Brain pericyte (primary cell): ENCODE results near the gene ABT1.
"Not testable (repeated sequence)": the region's sequence is repeated elsewhere in the genome, so short reads cannot be mapped to it uniquely, and the experiment has no call there.

ENCODE experiments used
- DNase-seq: peaks from one replicate; pipeline ENCODE4 v3.0.0-alpha.2; 2012; ENCODE audit warnings: low read depth, low spot score

ABT1 gene

DNA sequence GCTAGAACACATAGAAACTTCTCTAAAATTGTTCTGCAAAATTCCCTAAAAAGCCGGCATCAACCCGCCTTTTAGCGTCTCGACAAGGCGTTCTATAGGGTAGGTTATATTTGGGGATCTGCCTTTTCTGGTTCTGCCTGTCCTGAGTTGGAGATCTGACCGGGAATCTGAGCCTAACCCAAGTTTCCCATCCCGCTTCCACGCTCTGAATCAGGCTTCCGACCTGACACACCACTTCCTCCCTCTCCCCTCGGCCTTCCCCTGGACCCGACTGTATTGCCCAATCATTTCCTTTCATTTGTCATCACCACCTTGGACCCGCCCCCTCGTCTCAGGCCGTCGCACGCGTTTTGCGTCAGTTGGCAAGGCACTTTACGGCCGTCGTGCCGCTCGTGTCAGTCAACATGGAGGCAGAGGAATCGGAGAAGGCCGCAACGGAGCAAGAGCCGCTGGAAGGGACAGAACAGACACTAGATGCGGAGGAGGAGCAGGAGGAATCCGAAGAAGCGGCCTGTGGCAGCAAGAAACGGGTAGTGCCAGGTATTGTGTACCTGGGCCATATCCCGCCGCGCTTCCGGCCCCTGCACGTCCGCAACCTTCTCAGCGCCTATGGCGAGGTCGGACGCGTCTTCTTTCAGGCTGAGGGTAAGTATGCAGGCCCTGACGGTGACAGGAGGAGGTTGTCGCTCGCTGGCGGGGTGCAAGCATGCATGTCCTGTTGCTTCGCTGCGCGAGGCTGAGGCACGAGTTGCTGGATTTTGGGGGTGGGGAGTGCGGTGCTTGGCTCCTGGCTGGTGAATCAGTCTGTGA lies at the start of gene ABT1:
Gene ABT1, plus strand, starts transcription at position 375 of the 810 bp plus-strand sequence. Its CDS starts 30 bp downstream, at position 405.
- peak; percentile 96 for DNase-seq

DNA sequence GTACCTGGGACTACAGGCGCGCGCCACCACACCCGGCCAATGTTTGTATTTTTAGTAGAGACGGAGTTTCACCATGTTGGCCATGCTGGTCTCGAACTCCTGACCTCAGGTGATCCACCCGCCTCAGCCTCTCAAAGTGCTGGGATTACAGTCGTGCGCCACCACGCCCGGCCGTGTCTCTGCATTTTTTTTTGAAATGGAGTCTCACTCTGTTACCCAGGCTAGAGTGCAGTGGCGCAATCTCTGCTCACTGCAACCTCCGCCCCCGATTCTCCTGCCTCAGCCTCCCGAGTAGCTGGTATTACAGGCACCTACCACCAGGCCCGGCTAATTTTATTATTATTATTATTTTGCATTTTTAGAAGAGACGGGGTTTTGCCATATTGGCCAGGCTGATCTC lies 49.4 kb upstream of the ABT1 start:
- DNase-seq: not testable (repeated sequence)

DNA sequence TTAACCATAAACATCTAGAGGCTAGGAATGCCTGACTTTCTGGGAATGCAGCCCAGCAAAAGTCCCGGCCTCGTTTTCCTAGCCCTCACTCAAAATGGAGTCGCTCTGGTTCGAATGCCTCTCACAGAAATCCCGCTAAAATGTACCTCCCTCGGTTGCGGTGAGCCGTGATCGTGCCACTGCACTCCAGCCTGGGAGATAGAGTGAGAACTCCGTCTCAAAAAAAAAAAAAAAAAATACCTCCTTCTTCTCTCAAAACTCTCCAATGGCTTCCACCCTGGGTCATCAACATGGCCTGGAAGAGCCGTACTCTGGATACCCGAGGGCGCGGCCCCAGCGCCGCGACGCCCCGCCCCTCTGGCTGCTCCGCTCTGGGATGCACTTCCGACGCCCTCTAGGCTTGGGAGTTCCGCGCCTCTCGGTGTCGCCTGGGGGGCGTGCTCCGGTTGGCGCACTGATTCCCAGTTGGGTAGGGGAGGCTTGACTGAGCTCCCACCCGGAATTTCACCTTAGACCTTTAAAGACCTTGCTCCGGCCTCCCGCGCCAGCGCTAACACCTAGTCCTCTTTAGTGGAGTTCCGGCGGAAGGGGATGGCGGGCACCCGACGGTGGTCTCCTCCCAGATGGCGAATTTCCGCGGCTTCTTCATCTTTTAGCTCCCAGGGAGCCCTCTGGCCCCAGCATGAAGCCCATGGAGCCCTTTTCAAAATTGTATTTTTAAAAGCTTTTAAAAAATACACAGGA lies 46.3 kb upstream of the ABT1 start:
- no peak for DNase-seq

DNA sequence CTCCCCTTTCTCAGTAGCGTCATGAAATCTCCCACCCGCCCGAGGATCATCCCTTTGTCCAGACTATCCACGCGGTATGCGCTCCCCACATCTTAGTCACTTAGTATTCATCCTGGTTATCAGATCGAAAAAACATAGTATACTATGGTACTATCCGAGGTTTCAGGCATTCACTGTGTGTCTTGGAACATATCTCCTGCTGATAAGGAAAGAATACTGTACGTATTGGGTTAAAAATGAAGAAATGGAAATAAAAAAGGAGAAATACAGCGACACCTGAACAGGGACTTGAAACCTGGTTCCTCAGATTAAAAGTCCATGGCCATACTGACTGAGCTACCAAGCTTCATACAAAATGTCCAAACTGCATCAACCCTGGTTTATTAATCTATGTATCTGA lies 44.5 kb upstream of the ABT1 start:
- no peak for DNase-seq

DNA sequence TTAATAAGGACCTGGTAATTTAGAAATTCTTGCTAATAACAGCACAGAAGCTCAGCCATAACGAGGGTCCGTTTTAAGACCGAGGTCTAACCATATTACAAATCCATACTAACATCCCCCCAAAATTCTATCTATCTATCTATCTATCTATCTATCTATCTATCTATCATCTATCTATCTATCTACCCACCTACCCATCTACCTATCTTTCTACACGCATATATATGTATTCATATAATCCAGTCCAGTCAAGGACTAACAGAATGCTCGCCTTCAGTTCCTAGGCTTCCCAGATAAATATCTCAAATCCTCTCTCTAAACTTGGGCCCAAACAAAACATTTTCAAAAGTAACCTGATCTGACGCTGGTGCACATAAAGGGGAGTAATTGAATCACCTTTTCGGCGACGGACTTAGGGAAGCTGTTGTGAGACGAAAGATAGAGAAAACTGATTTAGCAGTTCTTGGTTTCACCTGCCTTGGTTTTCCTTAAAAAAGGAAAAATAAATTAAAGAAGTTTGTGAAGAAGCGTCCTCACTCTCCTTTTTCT lies 44.0 kb upstream of the ABT1 start:
- no peak for DNase-seq

DNA sequence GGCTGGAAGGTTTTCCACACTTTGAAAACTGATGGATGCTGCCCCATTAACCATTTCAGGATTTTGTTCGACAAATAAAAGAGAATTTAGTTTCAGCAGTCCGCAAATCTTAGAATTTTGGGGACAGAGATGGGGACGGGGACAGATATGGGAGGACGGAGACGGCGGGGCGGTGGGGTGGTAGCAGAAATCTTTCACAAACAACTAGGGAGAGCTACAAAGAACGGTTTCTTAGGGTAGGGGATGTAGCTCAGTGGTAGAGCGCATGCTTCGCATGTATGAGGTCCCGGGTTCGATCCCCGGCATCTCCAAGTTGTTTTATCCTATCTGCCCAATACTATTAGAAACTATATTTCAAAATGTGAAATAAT lies 43.5 kb upstream of the ABT1 start:
- no peak for DNase-seq

DNA sequence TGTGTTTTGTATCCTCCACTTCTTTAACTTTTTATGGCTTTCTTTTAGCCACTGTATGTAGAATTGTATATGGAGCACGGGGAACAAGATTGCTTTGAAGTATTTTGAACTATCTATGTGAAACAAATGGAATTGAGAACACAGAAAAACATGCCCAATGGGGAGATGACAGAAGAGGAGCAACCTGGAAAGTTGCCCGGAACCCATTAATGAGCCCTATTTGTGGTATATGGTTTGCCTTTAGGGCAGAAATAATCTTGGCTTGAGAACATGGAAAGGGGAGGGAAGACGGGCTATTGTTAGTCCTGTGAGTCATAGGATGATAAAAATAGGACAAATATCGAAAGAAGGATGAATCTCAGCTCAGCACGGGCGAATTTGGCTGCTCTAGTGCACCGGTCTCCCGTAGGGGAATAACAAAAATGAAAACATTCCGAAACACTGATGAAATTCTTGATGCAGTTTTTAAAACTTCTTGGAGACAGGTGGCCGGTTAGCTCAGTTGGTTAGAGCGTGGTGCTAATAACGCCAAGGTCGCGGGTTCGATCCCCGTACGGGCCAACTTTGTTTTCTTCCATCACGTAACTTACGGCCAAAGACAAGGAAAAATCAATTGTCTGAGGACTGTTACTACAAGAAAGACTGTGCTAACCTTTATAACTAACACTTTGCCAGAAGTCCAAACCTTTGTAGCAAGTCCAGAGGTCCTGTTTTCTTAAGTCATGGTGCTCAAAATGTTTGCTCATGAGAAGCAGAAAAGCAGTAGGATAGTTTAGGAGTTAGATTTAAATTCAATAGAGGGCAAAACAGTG lies 42.9 kb upstream of the ABT1 start:
- peak; percentile 88 for DNase-seq

DNA sequence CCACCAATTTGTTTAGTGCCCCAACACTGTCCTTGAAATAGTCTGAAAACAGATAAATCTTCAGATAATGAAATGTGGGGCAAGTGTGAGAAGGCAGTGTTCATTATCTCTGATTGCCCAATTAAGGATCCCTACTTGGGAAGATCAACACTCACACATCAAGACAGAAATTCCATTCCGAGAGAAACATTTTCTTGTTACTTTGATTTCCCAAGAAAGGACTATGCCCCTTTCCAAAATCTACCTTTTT lies 42.4 kb upstream of the ABT1 start:
- no peak for DNase-seq

DNA sequence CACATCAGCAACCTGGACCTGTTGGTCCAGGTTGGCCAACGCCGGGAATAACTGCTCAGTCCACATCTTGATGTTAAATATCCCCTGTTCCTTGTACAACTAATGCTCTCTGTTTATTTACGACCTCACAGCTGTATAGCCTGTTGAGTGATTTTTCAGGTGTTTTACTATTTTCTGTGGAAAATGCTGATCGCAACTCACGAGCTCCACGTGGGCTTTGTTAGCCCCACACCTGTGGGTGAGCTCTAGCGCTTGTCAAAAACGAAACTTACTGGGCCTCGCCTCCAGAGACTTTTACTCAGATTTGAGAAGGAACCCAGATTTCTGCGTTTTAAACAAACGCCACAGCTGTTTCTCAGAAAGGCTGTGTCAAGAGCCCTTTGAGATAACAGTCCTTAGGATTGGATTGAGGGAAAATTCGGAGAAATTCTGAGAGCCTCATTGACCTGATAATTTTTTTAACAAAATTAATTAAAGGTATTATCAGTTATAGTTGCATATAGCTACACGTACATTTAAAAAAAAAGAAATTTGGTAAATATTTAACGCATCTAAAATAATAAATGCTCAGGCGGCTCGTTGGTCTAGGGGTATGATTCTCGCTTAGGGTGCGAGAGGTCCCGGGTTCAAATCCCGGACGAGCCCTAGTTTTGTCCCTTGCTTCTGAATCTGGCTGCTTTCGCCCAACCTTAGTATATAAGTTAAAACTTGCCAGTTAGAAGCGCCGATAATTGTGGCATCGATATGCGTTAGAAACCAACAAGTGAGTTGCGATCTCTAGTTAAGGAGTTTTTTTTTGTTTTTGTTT lies 41.9 kb upstream of the ABT1 start:
- DNase-seq: no peak

DNA sequence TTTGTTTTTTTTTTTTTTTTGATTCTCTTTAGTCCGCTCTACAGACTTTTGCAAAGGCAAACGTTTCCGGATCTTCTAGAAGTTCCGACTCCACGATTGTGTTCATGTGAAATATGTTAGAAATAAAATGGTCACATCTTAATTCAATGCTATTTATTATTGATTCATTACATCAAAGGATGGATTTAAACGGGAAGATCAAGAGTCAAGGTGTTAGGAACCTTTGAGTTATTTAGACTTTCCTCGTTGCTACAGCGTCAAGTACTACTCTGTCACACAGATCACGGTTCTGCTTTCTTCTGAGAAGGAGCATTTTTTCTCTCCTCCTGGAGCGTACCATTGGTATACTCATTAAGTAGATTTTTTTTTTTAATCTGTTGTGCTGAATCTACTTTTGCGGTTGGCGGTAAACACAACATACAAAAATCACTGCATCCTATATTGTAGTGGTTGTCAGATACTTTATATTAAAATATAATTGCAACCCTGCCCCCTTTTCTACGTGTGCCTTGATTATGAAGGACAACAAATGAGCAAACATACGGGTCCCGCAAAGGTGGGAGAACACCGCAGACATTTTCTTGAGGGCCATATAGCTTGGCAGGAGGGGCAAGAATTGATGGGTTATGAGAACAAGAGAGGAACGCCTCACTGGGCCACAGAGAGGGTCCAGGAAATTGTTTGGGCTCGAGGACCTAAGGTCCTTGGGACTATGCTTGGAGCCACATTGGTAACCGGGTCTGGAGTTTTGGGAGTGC lies 41.1 kb upstream of the ABT1 start:
- DNase-seq: no peak

DNA sequence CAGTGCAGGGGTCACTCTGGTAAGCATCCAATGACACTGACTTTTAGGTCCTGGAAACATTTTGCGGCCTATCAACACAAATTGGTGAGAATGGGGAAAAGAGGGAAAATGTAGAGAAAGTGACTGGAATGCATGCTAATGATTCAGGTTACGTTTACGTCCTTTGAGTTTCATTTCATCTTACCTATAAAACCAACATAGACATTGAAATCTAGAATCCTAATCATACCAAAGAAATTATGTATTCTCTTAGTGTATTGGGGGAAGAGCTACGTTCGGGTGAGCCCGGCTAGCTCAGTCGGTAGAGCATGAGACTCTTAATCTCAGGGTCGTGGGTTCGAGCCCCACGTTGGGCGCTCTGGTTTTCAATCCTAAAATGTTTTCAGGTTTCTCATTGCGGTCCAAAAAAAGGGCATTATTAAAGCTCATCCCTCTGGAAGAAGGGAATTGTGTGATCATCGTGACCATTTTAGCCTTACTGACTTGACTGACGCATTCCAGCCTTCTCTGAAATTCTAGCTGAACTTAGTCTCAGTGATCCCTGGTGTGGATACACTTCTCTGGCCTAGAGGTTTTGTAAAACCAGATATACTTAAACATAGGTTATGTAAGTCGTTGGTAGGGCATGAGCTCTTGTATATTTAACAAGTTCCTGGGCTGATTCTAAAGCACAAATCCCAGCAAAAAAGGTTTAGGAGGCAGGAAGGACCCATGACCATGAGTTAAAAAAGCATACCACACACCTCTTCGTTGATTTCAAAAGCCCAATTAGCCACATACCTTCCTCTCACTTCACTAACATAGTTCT lies 40.3 kb upstream of the ABT1 start:
- DNase-seq: no peak

DNA sequence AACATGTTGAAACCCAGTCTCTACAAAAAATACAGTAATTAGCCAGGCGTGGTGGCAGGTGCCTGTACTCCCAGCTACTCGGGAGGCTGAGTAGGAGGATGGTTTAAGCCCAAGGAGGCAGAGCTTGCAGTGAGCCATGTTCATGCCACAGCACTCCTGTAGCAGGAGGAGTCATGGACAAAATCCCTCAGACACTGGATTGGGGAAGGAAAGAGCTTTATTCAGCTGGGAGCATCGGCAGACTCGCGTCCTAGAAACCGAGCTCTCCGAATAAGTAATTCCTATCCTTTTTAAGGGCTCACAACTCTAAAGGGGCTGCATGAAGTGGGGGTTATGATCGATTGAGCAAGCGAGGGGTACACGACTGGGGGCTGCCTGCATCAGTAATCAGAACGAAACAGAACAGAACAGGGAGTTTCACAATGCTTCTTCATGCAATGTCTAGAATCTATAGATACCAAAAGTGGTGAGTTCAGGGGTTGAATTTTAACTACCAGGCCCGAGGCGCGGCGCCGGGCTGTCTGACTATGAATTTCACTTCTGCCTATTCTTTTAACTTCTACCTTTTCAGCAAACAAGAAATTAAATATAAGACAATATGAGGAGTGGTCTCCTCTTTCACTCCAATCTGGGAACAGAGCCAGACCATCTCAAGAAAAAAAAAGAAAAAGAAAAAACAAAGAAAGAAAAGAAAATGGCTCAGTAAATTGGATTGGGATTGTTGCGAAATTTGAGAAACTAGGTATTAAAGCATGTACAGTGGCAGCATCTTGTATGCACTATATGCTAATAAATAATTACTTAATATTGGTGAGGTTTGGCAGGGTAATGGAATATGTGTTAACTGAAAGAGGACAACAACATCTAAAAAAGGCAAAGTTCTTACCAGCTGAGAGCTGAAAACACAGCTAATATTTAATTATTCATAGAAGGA lies 35.0 kb upstream of the ABT1 start:
- DNase-seq: no peak

DNA sequence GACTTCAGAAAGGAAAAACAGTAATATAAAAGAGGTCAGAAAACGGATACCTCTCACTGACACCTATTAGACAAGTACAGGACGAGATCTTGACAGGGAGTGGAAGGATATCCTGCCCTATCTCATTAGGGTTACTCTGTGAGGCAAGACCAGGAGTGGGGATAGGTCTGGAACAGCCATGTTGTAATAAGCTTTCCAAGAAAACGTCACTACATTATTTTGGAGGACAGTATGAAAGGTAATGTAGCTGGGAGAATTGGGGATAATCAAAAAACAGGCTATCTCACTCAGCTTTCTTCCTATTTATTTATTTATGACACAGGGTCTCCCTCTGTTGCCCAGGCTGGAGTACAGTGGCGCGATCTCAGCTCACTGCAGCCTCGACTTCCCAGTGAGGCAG lies 33.3 kb upstream of the ABT1 start:
- DNase-seq: no peak

DNA sequence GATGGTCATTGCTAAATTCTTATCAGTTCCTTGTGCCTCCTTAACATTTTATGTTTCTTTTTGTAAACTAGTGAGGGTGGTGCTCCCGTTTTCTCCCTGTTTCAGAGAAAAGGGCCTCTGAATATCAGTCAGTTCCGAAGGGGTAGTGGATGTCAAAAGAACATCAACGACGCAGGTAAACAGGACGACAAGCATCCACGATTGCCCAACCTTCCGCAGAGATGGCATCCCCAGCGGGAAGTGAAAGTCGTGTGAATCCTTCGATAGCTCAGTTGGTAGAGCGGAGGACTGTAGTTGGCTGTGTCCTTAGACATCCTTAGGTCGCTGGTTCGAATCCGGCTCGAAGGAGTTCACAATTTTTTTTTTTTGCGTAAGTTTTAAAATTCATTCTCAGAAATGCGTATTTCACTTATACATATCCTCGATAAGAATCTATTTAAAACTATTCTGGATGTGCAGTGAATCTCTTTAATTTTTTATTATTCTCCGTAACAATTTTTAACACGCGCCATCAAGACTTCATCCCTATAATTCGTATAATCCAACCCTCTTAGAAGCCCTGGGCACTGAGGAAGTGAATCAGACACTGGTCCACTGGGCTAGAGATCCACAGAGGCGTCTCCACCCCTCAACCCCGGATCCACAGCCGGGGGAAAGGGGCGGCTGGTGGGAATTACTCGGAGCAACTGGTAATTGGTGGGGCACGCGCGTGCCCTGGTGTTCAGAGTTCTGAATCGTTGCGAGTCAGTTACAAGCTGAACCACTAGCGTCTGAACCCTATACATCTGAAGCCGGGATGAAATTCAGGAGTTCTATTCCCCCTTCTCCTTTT lies 27.9 kb upstream of the ABT1 start:
- DNase-seq: peak; percentile 88

DNA sequence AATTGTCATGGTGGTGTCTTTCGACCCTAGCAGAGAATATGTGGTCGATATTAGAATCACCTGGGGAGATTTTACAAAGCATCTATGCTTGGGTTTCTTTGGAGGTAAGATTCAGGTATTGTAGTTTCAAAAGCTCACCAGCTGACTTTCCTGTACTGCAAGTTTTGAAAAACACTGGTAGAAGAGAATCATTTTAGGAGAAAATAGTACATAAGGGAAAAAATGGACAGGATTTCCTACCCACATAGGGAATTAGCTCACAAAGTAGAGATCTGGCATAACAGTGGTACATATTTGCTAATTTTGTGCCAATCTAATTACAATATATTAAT lies 27.4 kb upstream of the ABT1 start:
- DNase-seq: no peak

DNA sequence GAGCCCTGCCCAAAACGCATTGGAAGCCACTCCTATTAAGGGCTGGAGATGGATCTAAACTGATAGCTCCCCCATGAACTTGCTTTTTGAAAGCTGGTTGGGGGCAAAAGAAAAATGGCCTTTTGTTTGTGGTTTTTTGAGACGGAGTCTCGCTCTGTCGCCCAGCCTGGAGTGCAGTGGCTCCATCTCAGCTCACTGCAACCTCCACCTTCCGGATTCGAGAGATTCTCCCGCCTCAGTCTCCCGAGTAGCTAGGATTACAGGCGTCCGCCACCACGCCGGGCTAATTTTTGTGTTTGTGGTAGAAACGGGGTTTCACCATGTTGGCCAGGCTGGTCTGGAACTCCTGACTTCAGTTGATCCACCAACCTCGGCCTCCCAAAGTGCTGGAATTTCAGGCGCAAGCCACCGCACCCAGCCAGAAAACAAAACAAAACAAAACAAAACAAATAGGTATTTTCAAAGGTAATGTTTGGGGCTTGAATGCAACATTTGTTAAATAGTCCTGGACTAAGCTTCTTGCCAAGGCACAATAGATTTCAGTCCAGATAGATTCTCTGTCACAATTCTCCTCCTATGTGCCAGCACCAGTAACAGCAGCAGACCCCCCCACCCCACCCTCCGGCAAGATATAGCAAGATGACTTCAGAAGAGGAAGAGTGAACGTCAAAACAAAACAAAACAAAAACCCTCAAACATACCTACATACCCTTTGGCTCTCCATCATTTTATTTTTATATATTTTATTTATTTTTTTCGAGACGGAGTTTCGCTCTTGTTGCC lies 26.5 kb upstream of the ABT1 start:
- no peak for DNase-seq

DNA sequence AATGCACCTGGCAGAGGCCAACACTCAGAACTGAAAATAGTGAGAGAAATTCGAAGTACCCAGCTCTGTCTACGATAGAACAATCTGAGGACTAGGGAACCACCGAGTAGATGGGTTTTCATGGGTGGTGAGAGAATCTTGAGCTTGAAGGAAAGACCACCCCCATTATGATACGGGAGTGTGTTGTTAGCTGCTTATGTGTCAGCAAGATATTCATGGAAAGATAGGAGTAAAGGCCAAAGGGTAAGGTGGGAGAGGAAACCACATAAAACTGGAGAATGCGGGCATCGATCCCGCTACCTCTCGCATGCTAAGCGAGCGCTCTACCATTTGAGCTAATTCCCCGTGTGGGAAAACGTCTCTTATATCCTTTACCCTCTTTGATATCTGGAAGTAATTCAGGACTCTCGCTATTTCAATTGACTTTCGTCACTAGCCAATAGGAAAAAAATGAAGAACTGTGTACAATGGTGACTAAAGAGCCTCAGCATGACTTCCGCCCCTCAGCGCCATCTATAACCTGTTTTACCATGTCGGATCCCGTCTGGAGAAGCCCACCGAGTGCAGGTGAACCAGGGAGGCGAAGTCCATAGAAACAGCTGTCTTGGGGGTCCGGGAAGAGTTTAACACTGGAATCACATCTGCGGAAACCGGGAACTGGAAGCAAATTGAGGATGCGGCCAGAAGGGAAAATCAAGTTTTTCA lies 25.0 kb upstream of the ABT1 start:
- DNase-seq: no peak
